Muscle layer of duodenum (tissue), 2 donors: Measurements from ENCODE around the gene DAND5.
"Not testable (repeated sequence)": the region's sequence is repeated elsewhere in the genome, so short reads cannot be mapped to it uniquely, and the experiment has no call there.

Source experiments
- H3K27ac ChIP-seq: one replicate; pipeline ENCODE4 v1.7.0; 2013; ENCODE audit warnings: mild to moderate bottlenecking, low read length
- H3K27me3 ChIP-seq: one replicate; pipeline ENCODE4 v1.7.0; 2013; ENCODE audit warnings: low read depth, mild to moderate bottlenecking, control low read depth, low read length
- H3K36me3 ChIP-seq, 2 donors: one replicate each; pipeline ENCODE4 v1.7.0; 2013; ENCODE audit warnings: low read length in 2 of 2, control low read depth in 1 of 2, mild to moderate bottlenecking in 1 of 2; ENCODE audit not compliant: insufficient read depth in 2 of 2, control insufficient read depth in 1 of 2
- H3K4me1 ChIP-seq, 2 donors: one replicate each; pipeline ENCODE4 v1.7.0; 2013; ENCODE audit warnings: low read length in 2 of 2, mild to moderate bottlenecking in 2 of 2, control low read depth in 1 of 2, moderate library complexity in 1 of 2; ENCODE audit not compliant: insufficient read depth in 2 of 2, control insufficient read depth in 1 of 2
- H3K4me3 ChIP-seq, 2 donors: one replicate each; pipeline ENCODE4 v1.7.0; 2013; ENCODE audit warnings: low read length in 2 of 2, low read depth in 1 of 2, mild to moderate bottlenecking in 1 of 2
- H3K9me3 ChIP-seq, 2 donors: one replicate each; pipeline ENCODE4 v1.7.0; 2013; ENCODE audit warnings: low read length in 2 of 2, control low read depth in 1 of 2, mild to moderate bottlenecking in 1 of 2; ENCODE audit not compliant: control insufficient read depth in 1 of 2
- donor health status: healthy.

The DAND5 gene

DNA sequence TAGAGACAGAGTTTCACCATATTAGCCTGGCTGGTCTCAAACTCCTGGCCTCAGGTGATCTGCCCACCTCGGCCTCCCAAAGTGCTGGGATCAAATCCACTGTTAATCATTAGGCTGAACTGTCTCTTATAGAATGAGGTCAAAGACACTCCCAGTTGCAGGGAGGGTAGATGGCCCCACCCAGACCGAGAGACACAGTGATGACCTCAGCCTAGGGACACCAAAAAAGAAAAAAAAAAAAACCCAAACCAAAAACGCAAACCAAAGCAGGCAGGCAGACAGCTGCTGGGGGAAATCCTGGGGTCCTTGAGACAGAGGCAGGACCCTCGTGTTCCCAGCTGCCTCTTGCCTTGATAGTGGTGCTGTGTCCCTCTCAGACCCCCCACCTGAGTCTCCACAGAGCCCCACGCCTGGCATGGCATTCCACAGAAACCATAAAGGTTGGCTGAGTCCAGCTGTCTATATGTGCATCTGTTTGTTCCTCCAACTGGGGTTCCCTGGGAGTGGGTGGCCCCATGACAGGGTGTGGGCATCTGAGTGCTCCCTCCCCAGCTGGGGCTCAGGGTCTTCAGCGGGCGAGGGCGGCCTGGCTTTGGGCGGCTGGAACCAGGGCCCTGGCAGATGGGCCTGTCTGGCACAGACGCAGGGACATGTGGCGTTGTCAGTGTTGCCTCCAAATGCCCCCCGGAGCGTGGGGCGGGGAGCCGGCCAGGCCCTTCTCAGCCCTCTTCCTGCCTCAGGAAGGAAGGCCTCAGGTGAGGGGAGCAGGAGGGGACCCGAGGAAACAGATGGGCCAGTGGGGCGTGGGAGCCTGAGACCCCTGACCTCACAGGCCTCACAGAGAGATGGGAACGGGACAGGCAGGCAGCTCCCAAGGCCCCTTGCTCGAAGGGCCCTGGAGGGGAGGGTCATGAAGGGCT lies 5.2 kb downstream of the DAND5 start:
- Histone ChIP-seq H3K4me1 (no peaks in the 10 kb centered on the region), H3K9me3 (no peaks in the 10 kb centered on the region), H3K4me3 (no peak overlapping the region), H3K36me3 (no peaks in the 10 kb centered on the region), H3K27me3 (no peaks in the 10 kb centered on the region), H3K27ac (no peak overlapping the region)

DNA sequence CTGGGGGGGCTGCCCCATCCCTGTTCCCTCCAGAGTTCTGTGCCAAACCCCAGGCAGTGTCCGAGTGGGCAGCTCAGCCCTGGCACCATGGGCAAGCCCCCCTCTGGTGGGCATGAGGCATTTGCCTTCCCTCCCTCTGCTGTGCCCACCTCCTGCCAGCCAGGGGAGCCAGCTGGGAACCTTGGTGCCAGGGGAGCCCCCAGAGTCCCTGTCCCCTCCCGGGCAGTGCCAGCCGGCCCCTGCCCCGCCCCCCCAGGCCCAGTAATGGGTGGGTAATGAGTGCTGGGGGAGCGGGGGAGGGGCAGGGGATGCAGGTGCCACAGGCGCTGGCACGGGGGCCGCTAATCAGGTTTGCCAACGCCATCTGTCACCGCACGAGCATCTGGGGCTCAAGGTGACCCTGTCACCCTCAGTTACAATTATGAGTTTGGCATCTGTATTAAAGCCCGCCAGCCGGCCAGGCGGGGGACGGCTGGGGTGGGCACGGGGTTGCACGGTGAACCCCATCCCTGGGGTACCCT lies 5.9 kb downstream of the DAND5 start:
- Histone ChIP-seq H3K36me3 (no peaks in the 10 kb centered on the region), H3K4me3 (no peak overlapping the region), H3K4me1 (no peaks in the 10 kb centered on the region), H3K9me3 (no peaks in the 10 kb centered on the region), H3K27me3 (no peaks in the 10 kb centered on the region), H3K27ac (no peak overlapping the region)

DNA sequence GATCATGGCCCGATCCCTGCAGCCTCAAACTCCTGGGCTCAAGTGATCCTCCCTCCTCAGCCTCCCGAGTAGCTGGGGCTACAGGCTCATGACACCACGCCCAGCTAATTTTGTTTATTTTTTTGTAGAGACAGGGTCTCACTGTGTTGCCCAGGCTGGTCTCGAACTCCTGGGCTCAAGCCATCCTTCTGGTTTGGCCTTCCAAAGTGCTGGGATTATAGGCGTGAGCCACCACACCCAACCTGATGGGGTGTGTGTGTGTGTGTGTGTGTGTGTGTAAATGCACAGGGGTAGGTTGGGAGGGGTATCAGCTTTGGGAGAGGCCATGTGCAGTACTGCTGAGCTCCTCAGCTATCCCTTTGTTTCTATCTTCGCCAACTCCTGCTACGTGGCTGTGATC lies 6.7 kb downstream of the DAND5 start:
- H3K4me1 ChIP-seq, H3K9me3 ChIP-seq, H3K4me3 ChIP-seq, H3K27me3 ChIP-seq, H3K36me3 ChIP-seq, H3K27ac ChIP-seq: not testable (repeated sequence)

DNA sequence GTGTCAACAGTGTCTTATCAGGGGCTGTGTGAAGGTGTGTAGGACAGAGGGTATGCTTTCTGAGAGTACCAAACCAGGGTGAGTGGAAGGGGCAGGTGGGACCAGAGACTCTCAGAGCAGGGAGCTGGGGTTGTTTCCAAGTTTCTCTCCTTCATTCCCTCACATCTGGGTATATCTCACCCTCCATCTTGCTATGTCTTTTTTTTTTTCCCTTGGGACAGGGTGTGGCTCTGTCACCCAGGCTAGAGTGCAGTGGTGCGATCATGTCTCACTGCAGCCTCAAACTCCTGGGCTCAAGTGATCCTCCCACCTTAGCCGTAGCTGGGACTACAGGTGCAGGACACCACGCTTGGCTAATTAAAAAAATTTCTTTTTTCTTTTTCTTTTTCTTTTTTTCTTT lies 10.6 kb downstream of the DAND5 start:
- Histone ChIP-seq H3K9me3 (no peaks in the 10 kb centered on the region), H3K27ac (no peak overlapping the region), H3K4me1 (peaks cover 3 to 4% of the 10 kb centered on the region in 2 donors), H3K4me3 (no peak overlapping the region), H3K36me3 (no peaks in the 10 kb centered on the region), H3K27me3 (no peaks in the 10 kb centered on the region)

DNA sequence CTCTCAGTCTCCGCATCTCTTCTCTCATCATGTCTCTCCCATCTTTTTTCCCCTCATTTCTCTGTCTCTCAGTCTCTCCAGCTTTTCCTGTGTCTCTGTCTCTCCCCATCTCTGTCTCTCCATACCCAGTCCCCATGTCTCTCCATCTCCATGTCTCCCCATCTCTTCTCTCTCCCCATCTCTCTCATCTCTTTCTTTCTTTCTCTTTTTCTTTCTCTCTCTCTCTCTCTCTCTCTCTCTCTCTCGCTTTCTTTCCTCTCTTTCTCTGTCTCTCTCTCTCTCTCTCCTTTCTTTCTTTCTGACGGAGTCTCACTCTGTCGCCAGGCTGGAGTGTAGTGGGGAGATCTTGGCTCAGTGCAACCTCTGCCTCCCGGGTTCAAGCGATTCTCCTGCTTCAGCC lies 13.3 kb downstream of the DAND5 start:
- Histone ChIP-seq H3K27ac (no peak overlapping the region), H3K4me3 (no peak overlapping the region), H3K4me1 (peaks cover 4 to 7% of the 10 kb centered on the region in 2 donors), H3K9me3 (no peaks in the 10 kb centered on the region), H3K36me3 (no peaks in the 10 kb centered on the region), H3K27me3 (no peaks in the 10 kb centered on the region)

DNA sequence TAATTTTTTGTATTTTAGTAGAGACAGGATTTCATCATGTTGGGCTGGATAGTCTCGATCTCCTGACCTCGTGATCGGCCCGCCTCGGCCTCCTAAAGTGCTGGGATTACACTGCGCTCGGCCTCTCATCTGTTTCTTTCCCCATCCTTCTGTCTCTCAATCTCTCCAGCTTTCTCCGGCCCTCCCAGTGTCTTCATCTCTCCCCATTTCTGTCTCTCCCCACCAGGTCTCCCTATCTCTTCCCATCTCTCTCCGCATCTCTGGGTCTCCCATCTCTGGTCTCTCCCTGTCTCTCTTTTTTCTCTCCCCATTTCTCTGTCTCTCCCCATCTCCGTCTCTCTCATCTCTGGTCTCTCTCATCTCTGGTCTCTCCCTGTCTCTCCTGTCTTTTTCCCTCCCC lies 13.7 kb downstream of the DAND5 start:
- H3K27me3 ChIP-seq = no peaks in the 10 kb centered on the region
- H3K27ac ChIP-seq = no peak overlapping the region
- peaks cover 4 to 7% of the 10 kb centered on the region in 2 donors for H3K4me1 ChIP-seq
- H3K36me3 ChIP-seq = no peaks in the 10 kb centered on the region
- H3K4me3 ChIP-seq = peak overlapping the region in 1 of 2 donors; percentile 30
- no peaks in the 10 kb centered on the region for H3K9me3 ChIP-seq

DNA sequence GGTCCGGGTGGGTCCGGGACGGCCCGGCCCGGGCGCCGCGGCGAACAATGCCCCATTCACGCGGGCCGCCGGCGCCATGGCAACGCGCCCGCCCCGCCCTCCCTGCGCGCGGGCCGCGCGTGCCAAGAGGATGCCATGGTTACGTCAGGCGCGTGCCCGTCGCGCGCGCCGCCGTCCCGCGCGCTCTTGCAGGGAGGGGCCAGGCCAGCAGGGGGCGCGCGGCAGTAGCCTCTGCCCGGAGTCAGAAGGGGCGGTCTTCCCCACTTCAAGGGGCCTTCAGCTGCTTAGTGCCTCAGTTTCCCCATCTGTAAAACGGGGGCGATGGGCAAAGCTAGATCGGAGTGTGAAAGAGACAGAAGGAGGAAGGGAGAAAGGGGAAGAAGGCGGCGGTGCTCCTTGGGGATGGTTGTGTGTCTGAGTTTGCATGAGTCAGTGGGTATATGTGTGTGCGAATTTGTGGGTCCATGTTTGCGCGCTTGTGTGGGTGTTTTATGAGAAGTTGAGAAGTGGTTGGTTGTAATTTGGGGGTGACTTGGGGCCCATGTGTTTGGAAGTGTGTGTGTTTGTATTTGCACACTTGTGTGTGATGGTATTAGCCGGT lies 14.3 kb downstream of the DAND5 start:
- H3K4me3 ChIP-seq = peak overlapping the region in 1 of 2 donors; percentile 30
- H3K36me3 ChIP-seq = no peaks in the 10 kb centered on the region
- H3K4me1 ChIP-seq = peaks cover 4 to 7% of the 10 kb centered on the region in 2 donors
- no peak overlapping the region for H3K27ac ChIP-seq
- no peaks in the 10 kb centered on the region for H3K9me3 ChIP-seq
- no peaks in the 10 kb centered on the region for H3K27me3 ChIP-seq

DNA sequence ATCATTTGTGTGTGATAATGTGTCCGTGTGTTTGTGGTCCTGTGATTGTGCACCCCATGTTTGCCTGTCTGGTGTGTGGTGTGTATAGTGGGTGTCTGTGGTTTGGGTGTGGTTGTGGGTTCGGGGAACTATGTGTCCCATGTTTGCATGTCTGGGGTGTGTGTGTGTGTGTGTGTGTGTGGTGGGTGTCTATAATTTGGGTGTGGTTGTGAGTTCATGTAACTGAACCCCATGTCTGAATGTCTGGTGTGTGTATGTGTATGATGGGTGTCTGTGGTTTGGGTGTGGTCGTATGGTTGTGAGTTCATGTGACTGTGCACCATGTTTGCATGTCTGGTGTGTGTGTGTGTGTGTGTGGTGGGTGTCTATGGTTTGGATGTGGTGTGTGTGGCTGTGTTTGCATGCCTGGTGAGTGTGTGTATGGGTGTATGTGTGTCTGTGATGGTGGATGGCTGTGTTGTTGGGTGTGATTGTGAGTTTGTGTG lies 14.8 kb downstream of the DAND5 start:
- no peak overlapping the region for H3K4me3 ChIP-seq
- no peaks in the 10 kb centered on the region for H3K27me3 ChIP-seq
- no peaks in the 10 kb centered on the region for H3K36me3 ChIP-seq
- no peaks in the 10 kb centered on the region for H3K9me3 ChIP-seq
- H3K4me1 ChIP-seq = peaks cover 4 to 7% of the 10 kb centered on the region in 2 donors
- no peak overlapping the region for H3K27ac ChIP-seq

DNA sequence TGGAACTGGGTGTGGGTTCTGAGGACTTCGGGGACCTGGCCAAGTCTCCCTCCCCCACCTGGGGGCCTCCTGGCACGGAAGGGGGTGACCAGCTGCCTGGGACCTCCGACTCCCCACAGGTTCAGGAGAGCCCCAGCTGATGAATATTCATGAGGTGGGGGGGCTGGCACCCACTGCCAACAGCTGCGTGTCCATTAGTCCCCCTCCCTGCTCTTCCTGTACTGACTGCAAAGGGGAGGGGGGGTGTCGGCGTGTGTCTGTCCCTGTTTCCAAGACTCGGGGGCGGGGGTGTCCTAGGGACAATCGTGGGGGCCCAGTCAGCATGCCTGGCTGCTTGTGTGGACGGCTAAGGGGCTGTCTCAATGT lies 15.3 kb downstream of the DAND5 start:
- no peaks in the 10 kb centered on the region for H3K9me3 ChIP-seq
- H3K27me3 ChIP-seq = no peaks in the 10 kb centered on the region
- H3K4me3 ChIP-seq = no peak overlapping the region
- H3K36me3 ChIP-seq = no peaks in the 10 kb centered on the region
- peaks cover 4 to 7% of the 10 kb centered on the region in 2 donors for H3K4me1 ChIP-seq
- H3K27ac ChIP-seq = no peak overlapping the region

DNA sequence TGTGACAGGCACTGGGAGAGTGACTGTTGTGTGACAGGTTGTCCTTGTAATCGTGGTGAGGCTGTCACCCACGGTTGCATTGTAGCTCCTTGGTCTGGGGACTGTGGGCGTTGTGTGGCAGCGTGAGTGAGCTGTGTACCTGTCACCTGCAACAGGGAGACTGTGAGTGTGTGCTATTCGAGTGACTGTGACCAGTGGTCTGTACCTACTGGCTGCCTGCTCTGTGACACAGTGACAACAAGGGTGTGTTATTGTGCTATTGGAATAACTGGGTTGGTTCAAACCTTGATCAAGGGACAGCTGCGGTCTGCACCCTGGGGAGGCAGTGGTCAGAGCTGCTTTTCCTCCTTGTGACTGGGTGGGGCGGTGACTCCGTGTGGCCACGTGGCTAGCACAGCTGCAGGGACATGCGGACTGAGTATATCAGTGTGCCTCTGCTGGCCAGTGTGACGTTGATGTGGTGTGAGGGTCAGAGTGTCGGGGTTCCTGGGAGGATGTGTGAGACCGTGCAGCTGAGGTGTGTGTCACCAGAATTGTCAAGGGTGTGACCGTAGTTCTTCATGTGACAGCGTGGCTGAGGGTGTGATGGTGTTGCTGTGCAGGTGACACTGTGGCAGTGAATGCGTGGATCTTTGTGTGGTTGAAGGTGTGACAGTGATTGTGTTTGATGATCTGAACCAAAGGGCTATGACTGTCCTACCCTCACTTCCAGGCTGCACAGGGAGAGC lies 15.8 kb downstream of the DAND5 start:
- H3K27me3 ChIP-seq = no peaks in the 10 kb centered on the region
- H3K4me1 ChIP-seq = peaks cover 4 to 7% of the 10 kb centered on the region in 2 donors
- no peaks in the 10 kb centered on the region for H3K9me3 ChIP-seq
- no peak overlapping the region for H3K27ac ChIP-seq
- H3K4me3 ChIP-seq = no peak overlapping the region
- no peaks in the 10 kb centered on the region for H3K36me3 ChIP-seq

DNA sequence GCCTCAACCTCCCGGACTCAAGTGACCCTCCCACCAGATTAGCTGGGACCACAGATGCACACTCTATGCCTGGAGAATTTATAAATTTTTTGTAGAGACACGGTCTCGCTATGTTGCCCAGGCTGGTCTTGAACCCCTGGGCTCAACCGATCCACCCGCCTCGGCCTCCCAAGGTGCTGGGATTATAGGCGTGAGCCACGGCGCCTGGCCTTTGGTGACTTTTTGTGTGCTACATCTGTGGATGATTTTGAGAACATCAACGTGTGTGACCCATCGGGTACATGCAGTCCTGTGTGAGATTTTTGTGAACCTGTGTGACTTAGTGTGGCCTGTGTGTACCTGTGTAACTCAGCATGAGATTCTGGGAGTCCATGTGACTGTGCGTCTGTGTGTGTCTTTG lies 17.4 kb downstream of the DAND5 start:
- Histone ChIP-seq H3K9me3 (no peaks in the 10 kb centered on the region), H3K4me3 (no peak overlapping the region), H3K36me3 (no peaks in the 10 kb centered on the region), H3K27ac (no peak overlapping the region), H3K27me3 (no peaks in the 10 kb centered on the region), H3K4me1 (peaks cover 4 to 7% of the 10 kb centered on the region in 2 donors)
